EL (cell line): ENCODE measurements around the gene KPNA3.
"Not testable (repeated sequence)": the region's sequence is repeated elsewhere in the genome, so short reads cannot be mapped to it uniquely, and the experiment has no call there.

Experiments used
- DNase-seq: peaks from one replicate; pipeline ENCODE4 v3.0.0-alpha.2; 2016

KPNA3 gene

DNA sequence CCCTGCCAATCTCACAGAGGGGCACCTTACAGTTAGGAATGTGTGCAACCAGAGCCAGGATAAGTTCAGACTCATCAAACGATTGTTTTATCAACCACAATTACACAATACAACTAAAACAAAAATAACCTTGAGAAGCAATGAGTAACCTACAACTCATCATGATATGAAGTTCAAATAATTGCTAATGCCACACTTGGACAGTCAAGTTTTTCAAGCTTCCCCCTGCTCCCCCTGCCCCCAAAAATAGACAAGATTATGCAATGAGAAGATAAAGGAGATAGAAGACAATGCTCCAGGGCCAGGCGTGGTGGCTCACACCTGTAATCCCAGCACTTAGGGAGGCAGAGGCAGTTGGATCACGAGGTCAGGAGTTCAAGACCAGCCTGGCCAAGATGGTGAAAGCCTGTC, 13.6 kb upstream of the KPNA3 start:
- DNase-seq = no peak

DNA sequence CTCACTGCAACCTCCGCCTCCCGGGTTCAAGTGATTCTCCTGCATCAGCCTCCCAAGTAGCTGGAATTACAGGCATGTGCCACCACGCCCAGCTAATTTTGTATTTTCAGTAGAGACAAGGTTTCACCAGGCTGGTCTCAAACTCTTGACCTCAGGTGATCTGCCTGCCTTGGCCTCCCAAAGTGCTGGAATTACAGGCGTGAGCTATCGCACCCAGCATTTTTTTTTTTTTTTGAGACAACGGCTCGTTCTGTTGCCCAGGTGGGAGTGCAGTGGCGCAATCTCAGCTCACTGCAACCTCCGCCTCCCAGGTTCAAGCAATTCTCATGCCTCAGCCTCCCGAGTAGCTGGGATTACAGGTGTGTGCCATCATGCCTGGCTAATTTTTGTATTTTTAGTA, 10.6 kb upstream of the KPNA3 start:
- not testable (repeated sequence) for DNase-seq

GRCh38 chr13:49802426-49802825, 9.9 kb upstream of the KPNA3 start:
- DNase-seq = no peak

- DNase-seq = peak; percentile 52
Observed at GRCh38 chr13:49791711-49792549, 552 bp downstream of the KPNA3 start.

- peak; percentile 18 for DNase-seq
Observed at GRCh38 chr13:49791315-49791710, 1.2 kb downstream of the KPNA3 start.

DNA sequence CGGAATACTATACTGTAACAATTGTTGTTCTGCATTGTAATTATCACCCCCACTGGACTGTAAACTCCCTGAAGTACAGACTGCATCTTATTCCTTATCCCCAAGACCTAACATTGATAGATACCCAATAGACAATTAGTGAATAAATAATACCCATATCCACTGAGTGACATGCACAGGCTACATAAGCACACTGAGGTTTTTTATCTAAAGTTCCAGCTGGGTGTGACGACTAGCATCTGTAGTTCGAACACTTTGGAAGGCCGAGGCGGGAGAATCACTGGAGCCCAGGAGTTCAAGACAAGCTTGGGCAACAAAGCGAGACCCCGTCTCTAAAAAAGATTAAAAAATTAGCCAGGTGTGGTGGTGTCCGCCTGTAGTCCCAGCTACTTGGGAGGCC, 2.5 kb downstream of the KPNA3 start:
- no peak for DNase-seq

DNA sequence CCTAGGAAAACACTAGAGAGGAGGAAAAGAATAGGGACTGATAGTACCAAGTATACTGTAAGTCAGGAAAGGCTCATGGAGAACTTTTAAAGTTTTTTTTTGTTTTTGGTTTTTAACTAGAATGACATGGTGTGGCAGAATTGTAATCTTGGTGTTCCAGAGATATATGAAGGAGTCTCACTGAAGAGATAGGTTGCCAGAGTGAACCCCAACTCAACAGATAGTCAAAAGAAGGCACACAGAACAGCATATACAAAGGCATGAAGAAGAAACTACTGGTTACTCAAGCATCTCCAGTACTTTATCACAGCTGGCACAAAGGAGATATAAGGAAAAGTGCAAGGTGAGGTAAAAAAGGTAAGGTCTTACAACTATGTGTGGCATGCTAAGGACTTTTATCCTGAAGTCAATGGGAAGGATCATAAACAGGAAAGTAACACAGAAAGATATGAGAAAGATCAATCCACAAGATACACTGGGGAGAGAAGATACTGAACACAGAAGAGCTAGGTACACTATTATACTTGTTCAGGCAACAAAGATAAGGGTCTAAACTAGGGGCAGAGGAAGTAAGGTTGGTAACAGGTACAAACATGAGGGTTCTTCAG, 6.0 kb downstream of the KPNA3 start:
- DNase-seq = no peak

DNA sequence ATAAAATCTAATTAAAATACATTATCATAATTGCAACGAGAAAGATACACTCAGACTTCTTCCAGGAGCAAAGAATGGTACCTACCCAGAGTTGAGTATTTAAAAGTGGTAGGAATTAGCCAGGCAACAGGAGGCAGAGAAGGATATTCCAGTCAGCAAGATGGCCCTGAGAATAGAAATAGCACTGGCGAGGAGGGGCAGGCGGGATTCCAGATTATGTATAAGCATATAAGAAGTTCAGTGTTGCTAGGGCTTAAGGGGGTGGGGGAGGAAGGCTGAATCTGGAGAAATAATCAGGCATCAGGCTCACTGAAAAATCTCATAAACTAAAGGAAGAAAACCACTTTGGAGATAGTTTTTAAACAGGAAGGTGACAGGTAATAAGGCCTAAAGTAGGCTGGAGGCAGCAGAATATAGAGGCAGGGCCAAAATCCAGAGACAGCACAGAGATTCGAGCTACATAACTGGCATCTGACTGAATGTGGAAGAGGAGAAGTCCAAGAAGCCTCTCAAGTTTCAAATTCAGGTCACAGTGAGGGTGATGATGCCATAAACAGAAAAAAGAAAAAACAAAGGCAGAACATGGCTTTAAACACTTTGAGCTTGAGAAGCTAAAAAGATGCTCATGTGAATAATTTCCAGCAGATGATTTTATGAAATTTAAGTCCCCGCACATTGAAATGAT, 7.5 kb downstream of the KPNA3 start:
- no peak for DNase-seq

- DNase-seq = no peak
Observed at GRCh38 chr13:49783865-49784264, 8.6 kb downstream of the KPNA3 start.

DNA sequence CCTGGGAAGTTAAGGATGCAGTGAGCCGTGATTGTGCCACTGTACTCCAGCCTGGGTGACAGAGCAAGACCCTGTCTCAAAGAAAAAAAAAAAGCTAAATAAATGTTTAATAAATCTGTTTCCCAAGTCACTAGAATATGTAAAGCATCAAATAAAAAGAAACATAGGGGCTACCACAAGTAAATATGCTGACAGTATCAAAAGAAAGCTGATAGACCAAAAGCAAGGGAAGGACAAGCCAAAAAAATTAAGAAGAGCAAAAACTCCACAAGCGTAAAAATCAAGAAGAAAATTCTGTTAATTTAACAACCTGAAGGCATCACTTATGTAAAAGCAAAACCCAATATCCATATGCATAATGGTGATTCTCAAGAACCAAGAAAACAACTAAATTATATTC, 9.7 kb downstream of the KPNA3 start:
- DNase-seq = no peak

DNA sequence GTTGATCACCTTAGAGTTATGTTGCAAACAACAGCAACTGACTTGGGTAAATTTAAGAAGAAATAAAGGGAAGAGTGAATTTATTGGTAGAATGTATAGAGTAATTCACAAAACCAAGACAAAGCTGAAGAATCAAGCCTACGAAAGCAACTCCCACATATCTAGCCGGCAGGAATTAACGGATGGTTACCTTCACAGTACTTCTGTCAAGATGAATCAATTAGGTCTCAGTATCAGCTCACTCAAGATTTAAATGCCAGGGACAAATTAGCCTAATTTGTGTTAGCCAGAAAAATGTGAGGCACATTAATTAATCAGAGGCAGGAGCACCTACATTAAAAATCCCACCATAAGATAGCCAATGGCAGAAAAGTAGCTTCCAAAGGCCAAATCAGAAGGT, 10.7 kb downstream of the KPNA3 start:
- no peak for DNase-seq

DNA sequence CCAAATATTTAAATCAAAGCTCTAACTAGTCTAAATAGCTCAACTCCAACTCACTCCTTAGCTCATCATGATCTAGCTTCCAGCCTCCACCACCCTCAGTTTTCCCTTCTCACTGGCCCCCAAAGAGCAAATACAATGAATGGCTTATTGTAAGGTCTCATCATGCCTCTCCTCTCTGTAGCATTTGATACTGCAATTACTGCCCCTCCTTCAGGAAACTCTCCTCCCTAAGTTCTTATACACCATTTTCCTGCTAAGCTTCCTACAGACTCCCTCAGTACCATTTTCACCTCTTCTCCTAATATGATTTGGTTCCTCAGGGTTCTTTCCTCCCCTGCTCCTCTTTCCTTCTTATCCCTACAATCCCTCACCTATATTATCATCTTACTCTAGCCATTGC, 12.8 kb downstream of the KPNA3 start:
- DNase-seq = no peak

DNA sequence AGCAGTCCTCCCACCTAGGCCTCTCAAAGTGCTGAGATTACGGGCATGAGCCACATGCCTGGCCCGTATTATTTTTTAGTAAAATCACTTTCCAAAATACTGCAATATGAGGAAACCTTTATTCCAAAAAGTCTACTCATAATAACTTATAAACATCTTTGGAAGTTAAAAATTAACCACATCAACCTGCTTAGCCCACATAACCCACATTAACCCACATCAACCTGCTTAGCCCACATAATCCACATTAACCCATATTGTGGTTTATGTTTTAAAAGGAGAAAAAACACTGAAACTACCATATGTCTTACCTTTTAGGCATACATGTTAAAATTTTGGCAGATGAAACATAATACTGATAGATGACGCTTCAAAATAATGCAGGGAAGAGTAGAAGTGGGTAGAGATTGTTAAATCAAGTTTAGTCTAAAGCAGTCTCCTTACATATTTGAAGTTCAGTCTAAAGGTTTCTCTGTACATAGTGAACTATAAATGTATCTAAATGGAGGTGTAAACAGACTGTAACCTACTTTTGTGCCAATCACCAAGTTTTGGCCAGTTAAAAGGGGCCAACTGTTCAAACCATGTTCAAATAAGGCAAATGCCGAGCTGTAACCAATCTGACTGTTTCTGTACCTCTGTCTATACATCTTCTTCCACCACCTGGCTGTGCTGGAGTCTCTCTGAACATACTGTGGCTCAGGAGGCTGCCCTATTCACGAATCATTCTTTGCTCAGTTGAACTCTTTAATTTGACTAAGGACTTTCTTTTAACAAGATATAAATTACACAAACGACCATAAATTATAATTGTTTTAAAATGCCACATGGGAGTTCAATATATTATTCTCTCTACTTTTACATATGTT, 14.5 kb downstream of the KPNA3 start:
- no peak for DNase-seq

DNA sequence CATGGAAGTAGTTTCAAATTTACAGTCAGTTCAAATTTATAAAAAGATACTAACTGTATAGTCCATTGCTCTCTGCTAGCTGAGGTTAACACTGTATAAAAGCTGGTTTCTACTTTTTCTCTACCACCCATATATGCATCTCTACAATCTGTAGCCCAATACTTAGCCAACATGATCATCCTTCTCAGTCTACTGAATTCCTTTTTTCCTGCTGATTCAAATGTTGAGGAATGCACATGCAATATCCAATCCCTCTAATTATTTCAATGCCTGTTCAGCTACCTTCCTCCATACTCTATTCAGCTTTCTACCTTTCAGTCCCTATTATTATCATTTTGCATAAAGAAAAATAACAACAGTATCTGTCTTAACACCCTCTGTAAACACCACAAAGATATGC, 15.6 kb downstream of the KPNA3 start:
- peak; percentile 40 for DNase-seq

- no peak for DNase-seq
Observed at GRCh38 chr13:49774376-49775005, 18.0 kb downstream of the KPNA3 start.

GRCh38 chr13:49772828-49773227, 19.7 kb downstream of the KPNA3 start:
- DNase-seq = no peak

- DNase-seq = not testable (repeated sequence)
Observed at GRCh38 chr13:49761811-49762210, 30.7 kb downstream of the KPNA3 start.

GRCh38 chr13:49760558-49760957, 31.9 kb downstream of the KPNA3 start:
- no peak for DNase-seq

GRCh38 chr13:49759503-49759902, 33.0 kb downstream of the KPNA3 start:
- DNase-seq = no peak

- DNase-seq = no peak
Observed at GRCh38 chr13:49756263-49756662, 36.2 kb downstream of the KPNA3 start.

DNA sequence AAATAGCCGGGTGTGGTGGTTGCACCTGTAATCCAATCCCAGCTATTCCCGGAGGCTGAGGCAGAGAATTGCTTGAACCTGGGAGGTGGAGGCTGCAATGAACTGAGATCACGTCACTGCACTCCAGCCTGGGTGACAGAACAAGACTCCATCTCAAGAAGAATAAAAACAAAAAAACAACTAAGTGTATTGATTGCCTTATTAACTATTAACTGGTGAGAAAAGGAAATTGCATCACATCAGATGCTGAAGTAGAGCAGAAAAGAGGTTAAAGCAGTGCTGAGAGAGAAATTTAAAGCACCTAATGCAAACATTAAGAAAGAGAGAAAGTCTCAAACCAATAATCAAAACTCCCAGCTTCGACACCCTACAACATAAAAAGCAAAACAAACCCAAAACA, 38.3 kb downstream of the KPNA3 start:
- DNase-seq = no peak

DNA sequence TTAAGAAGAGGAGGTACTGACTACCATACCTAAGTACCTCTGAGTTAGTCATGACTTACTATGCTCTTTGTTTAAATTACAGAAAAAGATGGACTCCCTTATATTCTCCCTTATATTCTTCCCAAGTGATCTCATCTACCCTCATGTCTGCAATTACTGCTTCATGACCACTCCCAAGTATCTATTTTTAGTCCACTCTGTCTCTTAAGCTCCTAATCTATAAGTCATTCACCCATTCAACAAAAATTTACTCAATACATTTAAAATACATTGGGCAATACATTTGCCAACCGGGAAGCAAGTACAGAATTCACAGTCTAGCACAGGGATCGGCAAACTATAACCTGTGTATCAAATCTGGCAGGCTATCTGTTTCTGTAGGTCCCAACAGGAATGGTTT, 42.6 kb downstream of the KPNA3 start:
- no peak for DNase-seq

GRCh38 chr13:49746111-49746510, 46.4 kb downstream of the KPNA3 start:
- no peak for DNase-seq
